OCI-LY1 (cell line): ENCODE data around the gene FGF14.

Experiments used
- H2AFZ ChIP-seq: fragments of 200-600 bp; sonication (generic), shearing (Covaris generic); 2 replicates; pipeline ENCODE4 v1.6.0; 2014; ENCODE audit warnings: antibody characterized with exemption, mild to moderate bottlenecking, low read length
- H3F3A ChIP-seq: fragments of 200-600 bp; sonication (generic), shearing (Covaris generic); 2 replicates; pipeline ENCODE4 v1.6.0; 2014; ENCODE audit warnings: mild to moderate bottlenecking, antibody characterized with exemption, low read length, moderate library complexity; ENCODE audit not compliant: insufficient read depth
- H3K27ac ChIP-seq: fragments of 200-600 bp; sonication (generic); 2 replicates; pipeline ENCODE4 v1.5.1; 2014; ENCODE audit warnings: low read length, mixed run types, mild to moderate bottlenecking, low read depth; ENCODE audit not compliant: poor library complexity, severe bottlenecking
- H3K27me3 ChIP-seq: fragments of 200-600 bp; sonication (generic); 2 replicates; pipeline ENCODE4 v1.6.0; 2014; ENCODE audit warnings: antibody characterized with exemption, mild to moderate bottlenecking, low read length, moderate library complexity; ENCODE audit not compliant: insufficient read depth
- H3K36me3 ChIP-seq: fragments of 200-600 bp; sonication (generic); 2 replicates; pipeline ENCODE4 v1.6.1; 2014; ENCODE audit warnings: mild to moderate bottlenecking, antibody characterized with exemption, low read length, moderate library complexity, mixed read lengths; ENCODE audit not compliant: insufficient read depth
- H3K4me1 ChIP-seq: fragments of 200-600 bp; sonication (generic); 2 replicates; pipeline ENCODE4 v1.5.1; 2014; ENCODE audit warnings: mild to moderate bottlenecking, low read length, moderate library complexity; ENCODE audit not compliant: insufficient read depth, severe bottlenecking
- H3K4me2 ChIP-seq: fragments of 200-600 bp; sonication (generic), shearing (Covaris generic); 2 replicates; pipeline ENCODE4 v1.6.1; 2014; ENCODE audit warnings: low read length
- H3K4me3 ChIP-seq: fragments of 200-600 bp; sonication (generic); 2 replicates; pipeline ENCODE4 v1.5.1; 2014; ENCODE audit warnings: low read length, low read depth, mild to moderate bottlenecking, mixed read lengths; ENCODE audit not compliant: poor library complexity, severe bottlenecking
- H3K79me2 ChIP-seq: fragments of 200-600 bp; shearing (Covaris generic); 2 replicates; pipeline ENCODE4 v1.6.1; 2016; ENCODE audit warnings: mixed run types, low read length, mixed read lengths; ENCODE audit not compliant: insufficient read depth
- H3K9ac ChIP-seq: fragments of 200-600 bp; sonication (generic), shearing (Covaris generic); 2 replicates; pipeline ENCODE4 v1.6.1; 2014; ENCODE audit warnings: mild to moderate bottlenecking, low read length, mixed read lengths
- H3K9me2 ChIP-seq: fragments of 200-600 bp; sonication (generic), shearing (Covaris generic); 2 replicates; pipeline ENCODE4 v1.6.1; 2014; ENCODE audit warnings: low read depth, mild to moderate bottlenecking, low read length, mixed read lengths
- H3K9me3 ChIP-seq: fragments of 200-600 bp; shearing (Covaris generic); 2 replicates; pipeline ENCODE4 v1.6.1; 2014; ENCODE audit warnings: low read length, mixed read lengths
- H4K20me1 ChIP-seq: fragments of 200-600 bp; sonication (generic), shearing (Covaris generic); 2 replicates; pipeline ENCODE4 v1.6.0; 2016; ENCODE audit warnings: mild to moderate bottlenecking, low read length; ENCODE audit not compliant: insufficient read depth
- EZH2 ChIP-seq: fragments of 200-600 bp; sonication (generic), shearing (Covaris generic); IDR thresholded peaks from 2 replicates; pipeline ENCODE4 v1.8.0; 2017; ENCODE audit warnings: borderline replicate concordance, mixed run types, mild to moderate bottlenecking, antibody characterized with exemption, low read length, moderate library complexity, mixed read lengths
- TF ChIP-seq, protein P1 (sequence below): fragments of 200-600 bp; sonication (generic), shearing (Covaris generic); IDR thresholded peaks from 2 replicates; pipeline ENCODE4 v1.5.1; 2017; ENCODE audit warnings: mild to moderate bottlenecking, antibody characterized with exemption, low read length, moderate library complexity, mixed read lengths

Gene FGF14

GRCh38 chr13:102325321-102325720, 76.5 kb downstream of the FGF14 start:
- no peak for TF ChIP-seq EZH2
- TF ChIP-seq, protein P1, sequence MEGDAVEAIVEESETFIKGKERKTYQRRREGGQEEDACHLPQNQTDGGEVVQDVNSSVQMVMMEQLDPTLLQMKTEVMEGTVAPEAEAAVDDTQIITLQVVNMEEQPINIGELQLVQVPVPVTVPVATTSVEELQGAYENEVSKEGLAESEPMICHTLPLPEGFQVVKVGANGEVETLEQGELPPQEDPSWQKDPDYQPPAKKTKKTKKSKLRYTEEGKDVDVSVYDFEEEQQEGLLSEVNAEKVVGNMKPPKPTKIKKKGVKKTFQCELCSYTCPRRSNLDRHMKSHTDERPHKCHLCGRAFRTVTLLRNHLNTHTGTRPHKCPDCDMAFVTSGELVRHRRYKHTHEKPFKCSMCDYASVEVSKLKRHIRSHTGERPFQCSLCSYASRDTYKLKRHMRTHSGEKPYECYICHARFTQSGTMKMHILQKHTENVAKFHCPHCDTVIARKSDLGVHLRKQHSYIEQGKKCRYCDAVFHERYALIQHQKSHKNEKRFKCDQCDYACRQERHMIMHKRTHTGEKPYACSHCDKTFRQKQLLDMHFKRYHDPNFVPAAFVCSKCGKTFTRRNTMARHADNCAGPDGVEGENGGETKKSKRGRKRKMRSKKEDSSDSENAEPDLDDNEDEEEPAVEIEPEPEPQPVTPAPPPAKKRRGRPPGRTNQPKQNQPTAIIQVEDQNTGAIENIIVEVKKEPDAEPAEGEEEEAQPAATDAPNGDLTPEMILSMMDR = no peak
- Histone ChIP-seq H3K27ac (no peak overlapping the region), H2AFZ (no peak overlapping the region), H3K4me1 (no peaks in the 10 kb centered on the region), H4K20me1 (no peaks in the 10 kb centered on the region), H3K79me2 (no peaks in the 10 kb centered on the region), H3K27me3 (no peaks in the 10 kb centered on the region), H3K9ac (no peak overlapping the region), H3K4me2 (no peak overlapping the region), H3K4me3 (no peak overlapping the region), H3F3A (no peaks in the 10 kb centered on the region), H3K9me3 (0 out of 2 replicates have a peak, but pooled peaks cover 3% of the 10 kb centered on the region), H3K36me3 (no peaks in the 10 kb centered on the region), H3K9me2 (no peaks in the 10 kb centered on the region)

DNA sequence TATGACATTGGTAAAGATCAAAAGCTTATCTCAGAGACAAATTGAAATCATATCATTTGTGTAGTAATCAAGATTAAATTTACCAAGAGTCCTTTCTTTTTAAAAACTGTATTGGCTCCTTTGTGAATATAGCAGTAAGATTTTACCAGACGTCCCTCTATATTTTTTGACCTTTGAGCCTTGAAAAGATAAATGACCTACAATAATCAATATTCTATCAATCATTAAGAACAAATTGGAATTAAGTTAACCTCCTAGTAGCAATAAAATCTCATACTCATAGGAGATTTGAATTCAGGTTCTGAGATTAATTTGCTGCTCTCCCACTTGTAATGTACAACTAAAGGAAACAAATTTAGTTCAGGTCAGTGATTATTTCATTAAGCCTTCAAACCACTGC, 78.3 kb downstream of the FGF14 start:
- Histone ChIP-seq H3K9me3 (0 out of 2 replicates have a peak, but pooled peaks cover 3% of the 10 kb centered on the region), H3K36me3 (no peaks in the 10 kb centered on the region), H3K27me3 (no peaks in the 10 kb centered on the region), H3K27ac (no peak overlapping the region), H2AFZ (no peak overlapping the region), H3K4me1 (no peaks in the 10 kb centered on the region), H3K9ac (no peak overlapping the region), H3K4me2 (no peak overlapping the region), H3K79me2 (no peaks in the 10 kb centered on the region), H3K9me2 (no peaks in the 10 kb centered on the region), H3F3A (no peaks in the 10 kb centered on the region), H4K20me1 (no peaks in the 10 kb centered on the region), H3K4me3 (no peak overlapping the region)
- no peak for TF ChIP-seq EZH2
- TF ChIP-seq, protein P1 = no peak

GRCh38 chr13:102323012-102323411, 78.8 kb downstream of the FGF14 start:
- Histone ChIP-seq H3K4me1 (no peaks in the 10 kb centered on the region), H3K27me3 (no peaks in the 10 kb centered on the region), H3F3A (no peaks in the 10 kb centered on the region), H3K9me3 (0 out of 2 replicates have a peak, but pooled peaks cover 3% of the 10 kb centered on the region), H3K9me2 (no peaks in the 10 kb centered on the region), H3K4me2 (no peak overlapping the region), H3K4me3 (no peak overlapping the region), H3K36me3 (no peaks in the 10 kb centered on the region), H3K9ac (no peak overlapping the region), H3K79me2 (no peaks in the 10 kb centered on the region), H2AFZ (no peak overlapping the region), H3K27ac (no peak overlapping the region), H4K20me1 (no peaks in the 10 kb centered on the region)
- no peak for TF ChIP-seq EZH2
- TF ChIP-seq, protein P1 = no peak
